HG03575 (cell line): ENCODE measurements around the gene SLC48A1.
A peak's percentile ranks its signal among the peaks of the same experiment; 100 is the strongest.

Source experiments
- ATAC-seq: cut with Tn5 transposase; IDR thresholded peaks from one replicate; pipeline ENCODE4 v1.9.1; 2021; ENCODE audit not compliant: unreplicated experiment, insufficient number of reproducible peaks, low FRiP score; ENCODE audit errors: extremely low read depth

Gene SLC48A1

DNA sequence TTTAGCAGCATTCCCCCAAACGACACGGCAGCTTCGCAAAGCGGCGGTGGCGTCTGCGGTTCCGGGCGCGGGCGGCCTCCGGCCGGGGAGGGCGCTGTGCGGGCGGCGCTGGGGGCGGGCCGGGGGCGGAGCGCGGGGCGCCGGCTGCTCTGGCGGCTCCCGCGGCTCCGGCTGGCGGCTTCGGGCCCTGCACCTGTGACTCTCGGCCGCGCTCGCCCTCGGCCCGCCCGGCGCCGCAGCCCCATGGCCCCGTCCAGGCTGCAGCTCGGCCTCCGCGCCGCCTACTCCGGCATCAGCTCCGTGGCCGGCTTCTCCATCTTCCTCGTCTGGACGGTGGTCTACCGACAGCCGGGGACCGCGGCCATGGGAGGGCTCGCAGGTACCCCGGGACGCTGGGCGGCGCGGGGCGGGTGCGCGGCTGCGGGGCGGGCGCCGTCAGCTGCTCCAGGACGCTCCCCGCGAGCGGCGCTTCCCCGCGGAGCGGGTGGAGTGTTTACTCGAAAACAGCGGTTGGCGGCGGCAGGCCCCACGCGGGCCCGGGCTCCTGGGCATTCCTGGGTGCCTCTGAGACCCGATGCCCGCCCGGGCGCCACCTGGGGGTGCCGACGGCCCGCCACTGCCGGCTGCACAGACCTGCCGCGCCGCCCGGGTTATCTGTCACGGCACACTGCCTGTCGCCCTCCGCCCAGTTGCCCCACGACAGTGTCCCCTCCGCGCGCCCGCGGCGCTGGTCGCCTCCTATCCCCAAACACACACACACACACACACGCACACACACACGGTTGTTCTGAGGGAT lies at the start of gene SLC48A1:
SLC48A1 (plus strand) TSS at position 177 of the 796 bp plus-strand sequence; CDS start at position 244, 67 bp downstream.
- ATAC-seq: no peak

DNA sequence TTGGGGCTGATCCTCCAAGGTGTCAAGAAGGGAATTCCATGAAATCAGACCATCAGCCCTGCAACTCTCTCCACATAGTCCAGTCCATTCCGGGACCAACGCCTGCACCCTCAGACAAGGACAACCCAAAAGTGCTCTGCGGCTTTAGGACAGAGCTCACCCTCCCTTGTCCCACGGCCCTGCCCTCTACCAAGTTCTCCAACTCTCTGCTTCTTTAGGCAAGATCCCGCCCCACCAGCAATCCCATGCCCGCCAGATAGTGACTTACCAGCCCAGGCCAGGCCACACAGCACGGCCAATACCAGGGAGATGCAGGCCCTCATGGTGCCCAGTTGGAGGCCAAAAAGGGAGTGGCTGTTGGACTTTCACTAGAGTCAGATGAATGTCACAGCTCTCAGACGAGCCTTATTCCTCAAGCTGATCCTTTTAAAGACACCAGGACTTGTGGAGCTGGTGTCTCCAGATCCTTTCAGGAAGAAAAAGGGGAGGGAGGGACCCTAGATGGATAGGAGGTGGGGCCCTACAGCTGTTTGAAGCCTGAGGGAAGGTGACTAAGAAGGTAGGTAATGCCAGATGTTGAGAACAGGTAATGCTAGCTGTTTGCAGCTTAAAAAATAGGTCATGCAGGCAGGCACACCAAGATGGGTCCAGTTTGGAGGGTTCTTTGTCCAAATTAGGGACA lies 47.8 kb upstream of the SLC48A1 start, which contains the start of gene ENDOU:
ENDOU (minus strand) TSS at position 400 of the 682 bp plus-strand sequence; CDS start at position 323, 77 bp downstream.
- ATAC-seq: no peak

GRCh38 chr12:47725893-47726292 lies 47.1 kb upstream of the SLC48A1 start:
- ATAC-seq: peak; percentile 86

GRCh38 chr12:47729233-47729632 lies 43.8 kb upstream of the SLC48A1 start:
- no peak for ATAC-seq

GRCh38 chr12:47730341-47730744 lies 42.7 kb upstream of the SLC48A1 start:
- no peak for ATAC-seq

- no peak for ATAC-seq
These were observed 41.3 kb upstream of the SLC48A1 start for GRCh38 chr12:47731723-47732122.

- no peak for ATAC-seq
These were observed 40.5 kb upstream of the SLC48A1 start for GRCh38 chr12:47732504-47732903.

- ATAC-seq: no peak
These were observed 39.9 kb upstream of the SLC48A1 start for GRCh38 chr12:47733142-47733541.

- no peak for ATAC-seq
These were observed 38.1 kb upstream of the SLC48A1 start for GRCh38 chr12:47734725-47735480.

DNA sequence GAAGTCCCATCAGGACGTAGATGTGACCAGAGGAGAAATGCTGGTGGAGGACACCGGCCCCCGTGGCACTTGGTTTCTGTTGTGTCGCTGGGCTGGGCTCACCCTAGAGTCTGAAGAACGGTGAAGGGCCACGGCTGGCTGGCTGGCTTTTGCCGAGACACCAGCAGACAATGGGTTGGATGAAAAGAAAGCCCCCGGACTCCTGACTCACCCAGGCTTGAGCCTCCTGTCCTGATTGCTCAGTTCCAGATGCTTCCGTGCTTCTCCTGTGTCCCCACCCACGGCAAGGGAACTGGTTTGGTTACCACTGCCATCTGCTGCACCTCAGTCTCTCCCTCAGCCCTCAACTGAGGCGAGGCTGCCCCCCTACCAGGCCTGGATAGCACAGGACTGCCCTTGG lies 37.4 kb upstream of the SLC48A1 start:
- no peak for ATAC-seq

DNA sequence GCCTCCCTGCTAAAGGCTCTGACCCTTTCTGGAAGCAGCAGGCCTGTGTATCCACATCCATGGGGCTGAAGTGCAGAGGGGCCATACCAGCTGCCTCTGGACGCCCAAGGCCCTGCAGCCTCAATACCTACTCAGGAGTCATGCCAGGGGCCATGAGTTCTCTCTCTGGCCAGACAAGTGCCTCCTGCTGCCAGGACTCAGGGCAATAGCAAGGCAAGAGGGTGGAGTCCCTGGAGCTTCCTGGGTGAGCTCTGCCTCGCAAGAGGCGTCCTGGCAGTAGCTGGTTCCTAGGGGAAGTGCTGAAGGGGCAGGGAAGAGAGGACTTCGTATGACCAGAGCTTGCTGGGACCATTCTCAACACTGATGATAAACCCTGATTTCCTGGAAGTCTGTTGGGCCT lies 36.8 kb upstream of the SLC48A1 start:
- no peak for ATAC-seq

DNA sequence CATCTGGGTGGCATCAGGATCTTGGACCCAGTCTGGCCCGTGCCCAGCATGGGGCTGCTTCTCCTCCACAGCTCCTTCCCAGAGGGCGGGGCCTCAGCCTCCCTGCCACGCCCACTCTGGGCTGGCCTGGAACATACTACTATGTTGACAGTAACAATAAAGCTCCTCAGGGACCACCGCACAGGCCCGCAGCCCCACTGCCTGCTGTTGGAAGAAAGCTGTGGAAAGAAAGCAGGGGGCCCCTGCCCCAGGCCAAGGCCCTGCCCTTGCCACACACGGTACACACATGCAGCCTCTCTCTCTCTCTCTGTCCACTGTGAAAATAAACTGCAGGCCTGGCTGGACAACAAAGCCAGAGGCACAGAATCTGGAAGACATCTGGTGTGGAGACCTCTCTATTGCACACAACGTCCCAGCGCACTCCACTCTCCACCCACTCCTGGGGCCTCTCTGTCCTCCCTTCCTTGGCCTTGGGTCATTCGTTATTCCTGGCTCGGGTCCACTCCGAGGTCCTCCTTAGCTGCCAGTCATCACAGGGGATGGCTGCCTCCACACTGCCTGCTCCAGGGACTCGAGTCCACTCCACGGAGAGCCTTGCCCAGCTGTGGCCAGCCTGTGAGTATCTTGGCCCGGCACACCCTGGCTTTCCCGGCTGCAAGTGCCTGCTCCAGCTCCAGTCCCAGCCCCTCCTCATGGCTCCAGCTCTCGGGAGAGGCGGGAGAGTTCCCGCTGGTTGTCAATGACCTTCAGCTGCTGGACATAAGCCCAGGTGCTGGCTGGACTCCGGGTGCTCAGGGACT lies 36.0 kb upstream of the SLC48A1 start:
- ATAC-seq: no peak

DNA sequence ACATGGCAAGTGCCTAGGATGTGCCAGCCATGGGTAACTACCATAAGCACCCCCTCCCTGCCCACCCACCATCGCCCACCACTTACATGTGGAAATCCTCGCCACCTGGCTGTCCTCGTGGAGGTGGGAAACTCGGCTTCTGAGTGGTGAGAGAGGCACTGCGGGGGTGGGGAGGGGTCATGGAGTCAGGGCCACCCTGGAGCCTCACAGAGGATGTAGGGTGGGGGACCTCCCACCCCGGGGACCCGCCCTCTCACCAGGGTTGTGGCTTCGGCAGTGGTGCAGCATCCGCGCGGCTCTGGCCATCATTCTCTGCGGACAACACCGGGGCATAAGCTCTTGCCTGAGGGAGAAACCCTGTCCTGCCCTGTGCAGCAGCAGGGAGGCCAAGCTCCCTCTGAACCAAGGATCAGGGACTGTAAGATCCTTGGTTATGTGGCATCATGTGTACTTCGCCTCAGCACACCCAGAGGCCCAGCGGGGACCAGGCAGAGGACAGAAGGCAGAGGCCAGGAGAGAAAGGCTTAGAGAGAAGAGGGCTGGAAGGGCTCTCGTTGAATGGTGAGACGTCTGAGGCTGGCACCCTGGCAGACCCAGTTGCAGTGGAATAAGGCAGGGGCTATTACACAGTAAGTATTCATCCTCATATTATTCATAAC lies 35.0 kb upstream of the SLC48A1 start:
- ATAC-seq: no peak

DNA sequence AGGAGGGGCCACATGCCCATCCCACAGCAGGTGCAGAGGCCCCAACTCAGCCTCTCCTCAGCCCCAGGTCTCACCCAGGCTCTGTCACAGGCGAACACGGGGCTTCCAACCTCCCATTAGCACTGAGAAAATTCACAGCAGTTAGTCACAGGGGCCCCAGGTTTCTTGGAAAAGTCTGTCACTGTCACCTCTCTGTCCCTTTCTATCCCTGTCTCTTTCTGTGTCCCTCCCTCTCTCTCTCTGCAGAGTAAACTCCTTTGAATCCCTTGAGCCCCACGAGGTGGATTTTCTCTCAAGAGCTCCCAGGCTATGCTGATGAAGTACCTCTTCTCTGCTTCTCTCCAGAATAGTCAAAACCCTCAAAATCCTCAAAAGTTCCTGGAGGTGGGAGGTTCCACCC lies 33.7 kb upstream of the SLC48A1 start:
- ATAC-seq: no peak

DNA sequence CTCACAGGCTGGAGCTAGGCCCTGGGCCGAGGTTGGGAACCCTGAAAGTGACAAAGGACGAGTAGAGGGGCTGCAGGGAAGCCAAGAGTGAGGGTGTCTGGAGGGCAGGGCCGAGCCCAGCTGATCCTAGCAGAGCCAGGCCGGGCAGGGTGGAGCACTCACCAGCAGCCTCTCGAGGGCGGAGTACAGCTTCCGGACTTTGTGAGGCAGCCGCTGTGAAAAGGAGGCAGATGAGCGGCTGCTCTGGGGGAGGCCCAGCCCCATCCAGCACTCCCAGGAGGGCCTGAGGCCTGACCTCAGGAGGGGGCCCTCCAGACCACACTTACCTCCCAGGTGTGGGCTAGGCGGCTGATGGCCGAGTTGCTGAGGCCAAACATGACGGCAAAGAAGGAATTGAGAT lies 33.1 kb upstream of the SLC48A1 start:
- no peak for ATAC-seq

GRCh38 chr12:47740606-47741339 lies 32.3 kb upstream of the SLC48A1 start:
- no peak for ATAC-seq

GRCh38 chr12:47741340-47741703 lies 31.7 kb upstream of the SLC48A1 start:
- ATAC-seq: no peak
